GM10248 (cell line): ENCODE results near the gene OMG.

Experiments used
- CTCF ChIA-PET: fragments of 300-600 bp; sonication (Branson Sonifier 250); formaldehyde crosslinking; extraction: SDS; loops from one replicate; lab custom pipeline; 2021; ENCODE audit warnings: antibody characterized with exemption; lab: Yijun Ruan, JAX
- POLR2A ChIA-PET: fragments of 350-650 bp; sonication (Branson Sonifier 250); formaldehyde crosslinking; extraction: SDS; loops from one replicate; lab custom pipeline; 2020; ENCODE audit warnings: antibody characterized with exemption; lab: Yijun Ruan, JAX
- DNase-seq: peaks from one replicate; pipeline ENCODE4 v3.0.0; 2012; ENCODE audit errors: extremely low spot score
- TF ChIP-seq, protein P1 (sequence below): IDR thresholded peaks from 2 replicates; pipeline ENCODE4 v1.5.1; 2012; ENCODE audit warnings: mild to moderate bottlenecking, low read depth; ENCODE audit errors: extremely low read depth, missing control alignments, control extremely low read depth

The OMG gene

DNA sequence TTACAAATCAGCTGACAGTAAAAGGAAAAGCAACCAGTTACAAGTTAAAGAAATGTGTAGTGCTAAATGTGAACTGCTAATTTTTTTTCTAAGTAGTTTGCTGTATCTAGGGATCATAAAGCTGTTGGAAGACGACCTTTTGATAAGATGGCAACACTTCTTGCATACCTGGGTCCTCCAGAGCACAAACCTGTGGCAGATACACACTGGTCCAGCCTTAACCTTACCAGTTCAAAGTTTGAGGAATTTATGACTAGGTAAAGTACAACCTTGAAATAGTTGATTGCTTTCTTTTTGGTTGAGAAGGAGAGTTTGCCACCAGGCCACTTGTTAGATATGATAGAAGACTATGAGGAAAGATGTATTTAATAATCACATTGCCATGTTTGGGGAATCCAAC lies 35.4 kb downstream of the OMG start:
- ChIA-PET POLR2A (interaction anchor here (0.6 kb wide), 1 partner anchor 379 kb away, joined by 5 read pairs; no protein-coding TSS in a partner anchor), CTCF (no interaction called here)
- DNase-seq: no peak
- TF ChIP-seq, protein P1, sequence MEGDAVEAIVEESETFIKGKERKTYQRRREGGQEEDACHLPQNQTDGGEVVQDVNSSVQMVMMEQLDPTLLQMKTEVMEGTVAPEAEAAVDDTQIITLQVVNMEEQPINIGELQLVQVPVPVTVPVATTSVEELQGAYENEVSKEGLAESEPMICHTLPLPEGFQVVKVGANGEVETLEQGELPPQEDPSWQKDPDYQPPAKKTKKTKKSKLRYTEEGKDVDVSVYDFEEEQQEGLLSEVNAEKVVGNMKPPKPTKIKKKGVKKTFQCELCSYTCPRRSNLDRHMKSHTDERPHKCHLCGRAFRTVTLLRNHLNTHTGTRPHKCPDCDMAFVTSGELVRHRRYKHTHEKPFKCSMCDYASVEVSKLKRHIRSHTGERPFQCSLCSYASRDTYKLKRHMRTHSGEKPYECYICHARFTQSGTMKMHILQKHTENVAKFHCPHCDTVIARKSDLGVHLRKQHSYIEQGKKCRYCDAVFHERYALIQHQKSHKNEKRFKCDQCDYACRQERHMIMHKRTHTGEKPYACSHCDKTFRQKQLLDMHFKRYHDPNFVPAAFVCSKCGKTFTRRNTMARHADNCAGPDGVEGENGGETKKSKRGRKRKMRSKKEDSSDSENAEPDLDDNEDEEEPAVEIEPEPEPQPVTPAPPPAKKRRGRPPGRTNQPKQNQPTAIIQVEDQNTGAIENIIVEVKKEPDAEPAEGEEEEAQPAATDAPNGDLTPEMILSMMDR: no peak

DNA sequence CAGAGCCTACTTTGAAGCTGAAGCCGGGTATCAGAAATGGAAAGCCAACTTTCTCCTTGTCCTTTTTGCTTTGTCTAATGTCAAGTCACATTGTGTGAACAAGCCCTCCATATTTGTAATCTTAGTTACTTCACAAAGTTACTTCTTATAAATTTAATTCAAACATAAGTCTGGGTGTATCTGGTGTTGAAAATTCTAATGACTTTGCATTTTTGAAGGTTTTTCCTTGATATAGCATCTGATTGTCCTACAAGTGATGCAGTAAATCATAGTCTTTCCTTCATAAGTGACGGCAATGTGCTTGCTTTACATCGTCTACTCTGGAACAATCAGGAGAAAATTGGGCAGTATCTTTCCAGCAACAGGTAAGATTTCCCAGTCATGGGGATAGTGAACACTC lies 36.9 kb downstream of the OMG start:
- CTCF ChIA-PET: no interaction called here
- DNase-seq: no peak
- POLR2A ChIA-PET: no interaction called here
- TF ChIP-seq, protein P1: no peak

DNA sequence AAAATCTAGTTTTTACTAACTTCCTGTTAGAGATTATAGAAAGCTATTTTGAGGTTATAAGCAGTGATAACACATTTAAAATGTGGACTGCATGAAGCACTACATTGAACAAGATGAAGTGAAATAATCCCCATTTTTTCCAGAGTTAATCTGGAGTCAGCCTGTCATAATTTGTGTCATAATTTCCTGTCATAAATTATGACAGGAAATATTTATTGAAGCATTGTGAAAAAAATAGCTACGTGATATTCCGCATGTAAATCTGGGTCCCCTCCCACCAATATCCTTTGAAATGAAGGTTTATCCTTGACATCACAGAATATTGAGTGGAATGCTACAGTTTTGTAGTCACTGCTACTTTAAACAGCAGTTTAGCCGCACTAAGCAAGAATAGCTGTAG lies 40.1 kb downstream of the OMG start:
- TF ChIP-seq, protein P1: no peak
- POLR2A ChIA-PET: no interaction called here
- no peak for DNase-seq
- CTCF ChIA-PET: interaction anchor here (0.8 to 1.7 kb wide), 5 partner anchors 9 to 116 kb away, joined by 3 to 5 read pairs (median 3); no protein-coding TSS in a partner anchor

DNA sequence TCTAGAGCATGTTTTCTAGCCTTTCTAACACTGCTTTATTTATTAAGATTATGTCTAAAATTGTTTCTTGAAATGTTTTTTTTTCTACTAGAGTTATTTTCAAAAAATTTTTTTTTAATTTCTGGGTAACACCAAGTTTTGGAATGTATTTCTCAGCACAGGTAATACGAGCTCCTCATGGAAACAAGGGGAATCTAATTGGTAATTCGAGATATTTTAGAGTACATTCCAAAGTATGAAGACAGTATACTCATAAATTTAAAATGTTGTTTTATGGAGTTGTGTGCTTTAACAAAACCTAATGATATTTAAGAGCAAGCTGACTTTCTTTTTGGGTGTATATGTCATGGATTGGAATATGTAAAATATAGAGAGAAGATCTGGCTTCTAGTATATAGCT lies 42.4 kb downstream of the OMG start:
- TF ChIP-seq, protein P1: no peak
- ChIA-PET CTCF (interaction anchor here (1.0 to 1.7 kb wide), 5 partner anchors 8 to 273 kb away, joined by 3 to 5 read pairs (median 3); no protein-coding TSS in a partner anchor), POLR2A (no interaction called here)
- DNase-seq: no peak

DNA sequence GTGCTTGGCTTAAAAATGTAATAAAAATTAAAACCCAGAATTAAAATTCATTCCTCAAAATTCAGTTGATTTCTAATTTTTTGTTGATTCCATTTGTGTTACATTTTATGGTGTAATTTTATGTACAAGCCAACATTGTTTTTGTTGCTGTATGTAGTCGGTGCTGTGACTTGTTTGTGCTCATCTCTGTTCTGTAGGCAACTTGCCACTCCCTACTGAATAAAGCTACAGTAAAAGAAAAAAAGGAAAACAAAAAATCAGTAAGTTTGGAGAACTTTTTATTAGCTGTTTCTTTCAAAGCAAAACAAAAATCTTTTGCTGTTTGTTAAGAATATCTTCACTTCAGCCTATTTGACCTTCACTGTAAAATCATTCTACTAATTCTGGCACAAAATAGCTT lies 44.3 kb downstream of the OMG start:
- ChIA-PET CTCF (interaction anchor here (0.7 to 2.1 kb wide), 2 partner anchors 14 to 37 kb away, joined by 3 to 9 read pairs; no protein-coding TSS in a partner anchor), POLR2A (no interaction called here)
- TF ChIP-seq, protein P1: no peak
- DNase-seq: no peak

DNA sequence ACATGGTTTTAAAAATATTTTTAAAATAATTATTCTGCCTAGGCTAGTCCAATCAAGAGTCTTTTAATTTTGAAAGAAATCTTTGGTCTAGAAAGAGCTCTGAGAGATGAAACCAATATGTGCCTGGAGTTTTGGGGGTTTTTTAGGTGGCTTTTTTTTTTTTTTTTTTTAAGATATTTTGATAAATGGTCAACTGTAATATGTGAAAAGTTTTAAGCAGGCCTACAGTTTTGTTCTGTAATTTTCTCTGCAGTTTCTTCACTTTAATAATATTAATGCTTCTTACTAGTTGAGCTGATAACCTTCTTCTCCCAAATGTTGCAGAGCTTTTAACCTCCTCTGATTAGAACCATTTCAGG lies 45.1 kb downstream of the OMG start:
- ChIA-PET POLR2A (no interaction called here), CTCF (interaction anchor here (1.7 to 2.1 kb wide), 2 partner anchors 14 to 36 kb away, joined by 6 to 9 read pairs; no protein-coding TSS in a partner anchor)
- TF ChIP-seq, protein P1: no peak
- no peak for DNase-seq
